ENCODE measurements around the gene MDH1.
"Not testable (repeated sequence)": the region's sequence is repeated elsewhere in the genome, so short reads cannot be mapped to it uniquely, and the experiment has no call there.

- TF ChIP-seq CTCF (IDR thresholded peaks at IDR 0.05); EZH2 (IDR thresholded peaks at IDR 0.05; ENCODE audit: borderline replicate concordance, insufficient read depth, low read depth, low read length, poor library complexity, severe bottlenecking): not testable (repeated sequence)
Measured at GRCh38 chr2:63558922-63559321, 29.8 kb upstream of the MDH1 start.

Data from B cell (primary cell).